Immature natural killer cell (primary cell): ENCODE measurements around the gene HSD17B14. TPM values are rescaled to one million over a fixed set of nuclear protein-coding genes. Genes with fewer than 3 reads are reported as not detected.
A peak's percentile ranks its signal among the peaks of the same experiment; 100 is the strongest.
"Not testable (repeated sequence)": the region's sequence is repeated elsewhere in the genome, so short reads cannot be mapped to it uniquely, and the experiment has no call there.

ENCODE experiments used
- DNase-seq, 3 donors: peaks; one replicate each; pipeline ENCODE4 v3.0.0; 2022; ENCODE audit warnings: mixed read lengths in 1 of 3
- H3K27ac Mint-ChIP-seq, 6 donors: one replicate each; pipeline ENCODE4 v1.8.0; 2020; ENCODE audit warnings: mixed read lengths in 6 of 6, mild to moderate bottlenecking in 5 of 6, inconsistent platforms in 4 of 6, moderate library complexity in 3 of 6
- H3K27me3 Mint-ChIP-seq, 3 donors: one replicate each; pipeline ENCODE4 v1.8.0; 2020 to 2021; ENCODE audit warnings: low read depth in 3 of 3, mild to moderate bottlenecking in 3 of 3, mixed read lengths in 3 of 3, moderate library complexity in 3 of 3, inconsistent platforms in 1 of 3
- H3K36me3 Mint-ChIP-seq, 3 donors: one replicate each; pipeline ENCODE4 v1.8.0; 2020; ENCODE audit warnings: mixed read lengths in 3 of 3, inconsistent platforms in 2 of 3, mild to moderate bottlenecking in 2 of 3
- H3K4me1 Mint-ChIP-seq, 2 donors: one replicate each; pipeline ENCODE4 v1.8.0; 2020; ENCODE audit warnings: inconsistent platforms in 2 of 2, mild to moderate bottlenecking in 2 of 2, mixed read lengths in 2 of 2, moderate library complexity in 1 of 2
- H3K4me3 Mint-ChIP-seq, 5 donors: one replicate each; pipeline ENCODE4 v1.8.0; 2020; ENCODE audit warnings: mild to moderate bottlenecking in 5 of 5, mixed read lengths in 5 of 5, inconsistent platforms in 3 of 5, moderate library complexity in 3 of 5
- H3K9me3 Mint-ChIP-seq, 6 donors: one replicate each; pipeline ENCODE4 v1.8.0; 2020; ENCODE audit warnings: mild to moderate bottlenecking in 6 of 6, mixed read lengths in 6 of 6, inconsistent platforms in 4 of 6, moderate library complexity in 3 of 6
- polyA plus RNA-seq, 3 donors: library from polyadenylated mRNA; unstranded; fragments of 300-500 nt; fragmentation: Illumina TruSeq; gene quantifications; one replicate each; pipeline ENCODE4 v1.2.3, GENCODE V29; 2021

The HSD17B14 gene
- polyA plus RNA-seq, 3 donors from 2014 or later, result not detected

GRCh38 chr19:48872884-48873475 is 36.7 kb upstream of the HSD17B14 start:
- Mint-ChIP-seq H3K4me3 (peak overlapping the region; percentile 99 to 100 (median 99)), H3K4me1 (peaks cover 40 to 44% of the 10 kb centered on the region in 2 donors), H3K27me3 (peaks cover 24 to 57% (median 46%) of the 10 kb centered on the region in 3 donors), H3K27ac (peak overlapping the region; percentile 99 to 100 (median 99)), H3K36me3 (peaks cover 18 to 23% (median 21%) of the 10 kb centered on the region in 3 donors), H3K9me3 (peaks cover 0 to 2% (median 0%) of the 10 kb centered on the region in 6 donors)
- peak; percentile 79 to 86 (median 86) for DNase-seq

- Mint-ChIP-seq H3K36me3 (peaks cover 18 to 19% (median 18%) of the 10 kb centered on the region in 3 donors), H3K4me3 (peak within 1 kb of the TSS; percentile 99 to 100 (median 99)), H3K4me1 (peaks cover 40 to 44% of the 10 kb centered on the region in 2 donors), H3K27me3 (peaks cover 24 to 52% (median 40%) of the 10 kb centered on the region in 3 donors), H3K9me3 (peaks cover 0 to 2% (median 0%) of the 10 kb centered on the region in 6 donors), H3K27ac (peak within 1 kb of the TSS; percentile 99 to 100 (median 99))
- DNase-seq, result peak; percentile 98 to 99 (median 98)
Observed at GRCh38 chr19:48872182-48872883, 36.0 kb upstream of the HSD17B14 start, which contains the start of gene PPP1R15A. Gene PPP1R15A (plus strand): TSS chr19:48872421. CDS start chr19:48873234, 813 bp downstream.

DNA sequence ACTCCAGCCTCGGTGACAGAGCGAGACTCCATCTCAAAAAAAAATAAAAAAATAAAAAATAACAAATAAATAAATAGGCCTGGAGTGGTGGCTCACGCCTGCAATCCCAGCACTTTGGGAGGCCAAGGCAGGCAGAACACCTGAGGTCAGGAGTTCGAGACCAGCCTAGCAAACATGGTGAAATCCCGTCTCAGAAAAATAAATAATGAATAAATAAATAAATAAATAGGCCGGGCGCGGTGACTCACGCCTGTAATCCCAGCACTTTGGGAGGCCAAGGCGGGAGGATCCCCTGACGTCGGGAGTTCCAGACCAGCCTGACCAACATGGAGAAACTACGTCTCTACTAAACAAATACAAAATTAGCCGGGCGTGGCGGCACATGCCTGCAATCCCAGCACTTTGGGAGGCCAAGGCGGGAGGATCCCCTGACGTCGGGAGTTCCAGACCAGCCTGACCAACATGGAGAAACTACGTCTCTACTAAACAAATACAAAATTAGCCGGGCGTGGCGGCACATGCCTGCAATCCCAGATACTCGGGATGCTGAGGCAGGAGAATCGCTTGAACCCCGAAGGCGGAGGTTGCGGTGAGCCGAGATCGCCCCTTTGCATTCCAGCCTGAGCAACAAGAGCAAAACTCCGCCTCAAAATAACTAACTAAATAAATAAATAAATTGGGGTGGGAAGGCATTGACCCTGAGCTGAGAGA is 35.3 kb upstream of the HSD17B14 start:
- not testable (repeated sequence) for H3K9me3 Mint-ChIP-seq, DNase-seq
- Mint-ChIP-seq H3K27me3 (peaks cover 28 to 51% (median 37%) of the 10 kb centered on the region in 3 donors), H3K36me3 (peaks cover 18 to 19% (median 18%) of the 10 kb centered on the region in 3 donors), H3K4me3 (peak overlapping the region; percentile 99 to 100 (median 99)), H3K4me1 (peaks cover 40 to 44% of the 10 kb centered on the region in 2 donors), H3K27ac (peak overlapping the region; percentile 99 to 100 (median 99))

- peak overlapping the region in 3 of 6 donors; percentile 26 to 46 (median 44) for H3K27ac Mint-ChIP-seq
- peaks cover 10 to 14% (median 11%) of the 10 kb centered on the region in 3 donors for H3K36me3 Mint-ChIP-seq
- H3K9me3 Mint-ChIP-seq, result peaks cover 0 to 2% (median 0%) of the 10 kb centered on the region in 6 donors
- no peak for DNase-seq
- peaks cover 27 to 32% of the 10 kb centered on the region in 2 donors for H3K4me1 Mint-ChIP-seq
- peaks cover 24 to 40% (median 31%) of the 10 kb centered on the region in 3 donors for H3K27me3 Mint-ChIP-seq
- H3K4me3 Mint-ChIP-seq, result peak overlapping the region in 1 of 5 donors; percentile 12
Observed at GRCh38 chr19:48870048-48870447, 33.8 kb upstream of the HSD17B14 start.

- DNase-seq, result no peak
- Mint-ChIP-seq H3K4me3 (no peak within 1 kb of the TSS), H3K27me3 (peaks cover 15 to 23% (median 17%) of the 10 kb centered on the region in 3 donors), H3K9me3 (no peaks in the 10 kb centered on the region), H3K36me3 (peaks cover 4% of the 10 kb centered on the region in 3 donors), H3K4me1 (peaks cover 11 to 15% of the 10 kb centered on the region in 2 donors), H3K27ac (peak within 1 kb of the TSS in 4 of 6 donors; percentile 7 to 69 (median 39))
Observed at GRCh38 chr19:48868114-48868886, 32.0 kb upstream of the HSD17B14 start, which contains the start of gene PLEKHA4. Gene PLEKHA4 (minus strand): TSS chr19:48868617. CDS start chr19:48867620, 997 bp downstream.

DNA sequence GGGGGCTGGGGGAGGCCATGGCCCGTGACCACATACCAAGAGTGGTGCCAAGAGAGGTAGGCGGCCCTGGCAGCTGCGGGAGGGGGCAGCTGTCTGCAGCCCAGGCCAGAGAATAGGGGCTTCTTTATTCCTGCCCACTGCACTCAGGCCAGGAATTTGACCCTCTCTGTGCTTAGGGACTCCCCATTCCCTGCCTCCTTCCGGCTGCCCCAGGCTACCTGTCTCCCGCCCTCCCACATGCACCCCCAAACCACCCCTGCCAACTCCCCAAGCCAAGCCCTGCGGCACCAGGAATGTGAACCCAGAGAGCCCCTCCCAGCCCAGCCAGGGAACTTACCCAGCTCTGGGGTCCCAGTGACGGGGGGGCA is 31.4 kb upstream of the HSD17B14 start:
- no peak overlapping the region for H3K4me3 Mint-ChIP-seq
- H3K4me1 Mint-ChIP-seq, result peaks cover 5 to 10% of the 10 kb centered on the region in 2 donors
- H3K27ac Mint-ChIP-seq, result peak overlapping the region in 1 of 6 donors; percentile 69
- no peaks in the 10 kb centered on the region for H3K9me3 Mint-ChIP-seq
- peaks cover 9 to 17% (median 15%) of the 10 kb centered on the region in 3 donors for H3K27me3 Mint-ChIP-seq
- H3K36me3 Mint-ChIP-seq, result peaks cover 0 to 4% (median 0%) of the 10 kb centered on the region in 3 donors
- DNase-seq, result no peak

- no peak overlapping the region for H3K4me3 Mint-ChIP-seq
- peaks cover 5 to 12% (median 10%) of the 10 kb centered on the region in 3 donors for H3K27me3 Mint-ChIP-seq
- H3K36me3 Mint-ChIP-seq, result peaks cover 0 to 4% (median 0%) of the 10 kb centered on the region in 3 donors
- peaks cover 2 to 5% of the 10 kb centered on the region in 2 donors for H3K4me1 Mint-ChIP-seq
- H3K9me3 Mint-ChIP-seq, result no peaks in the 10 kb centered on the region
- no peak overlapping the region for H3K27ac Mint-ChIP-seq
- DNase-seq, result no peak
Observed at GRCh38 chr19:48867123-48867745, 30.9 kb upstream of the HSD17B14 start.

- no peak overlapping the region for H3K27ac Mint-ChIP-seq
- no peak overlapping the region for H3K4me3 Mint-ChIP-seq
- DNase-seq, result no peak
- H3K9me3 Mint-ChIP-seq, result no peaks in the 10 kb centered on the region
- H3K27me3 Mint-ChIP-seq, result peaks cover 2 to 10% (median 7%) of the 10 kb centered on the region in 3 donors
- peaks cover 0 to 4% (median 0%) of the 10 kb centered on the region in 3 donors for H3K36me3 Mint-ChIP-seq
- no peaks in the 10 kb centered on the region for H3K4me1 Mint-ChIP-seq
Observed at GRCh38 chr19:48866692-48867091, 30.4 kb upstream of the HSD17B14 start.

- H3K4me3 Mint-ChIP-seq, result no peak overlapping the region
- no peaks in the 10 kb centered on the region for H3K36me3 Mint-ChIP-seq
- H3K27me3 Mint-ChIP-seq, result peaks cover 0 to 6% (median 2%) of the 10 kb centered on the region in 3 donors
- no peak overlapping the region for H3K27ac Mint-ChIP-seq
- no peaks in the 10 kb centered on the region for H3K9me3 Mint-ChIP-seq
- H3K4me1 Mint-ChIP-seq, result peaks cover 6 to 9% of the 10 kb centered on the region in 2 donors
- DNase-seq, result no peak
Observed at GRCh38 chr19:48862827-48863226, 26.5 kb upstream of the HSD17B14 start.

DNA sequence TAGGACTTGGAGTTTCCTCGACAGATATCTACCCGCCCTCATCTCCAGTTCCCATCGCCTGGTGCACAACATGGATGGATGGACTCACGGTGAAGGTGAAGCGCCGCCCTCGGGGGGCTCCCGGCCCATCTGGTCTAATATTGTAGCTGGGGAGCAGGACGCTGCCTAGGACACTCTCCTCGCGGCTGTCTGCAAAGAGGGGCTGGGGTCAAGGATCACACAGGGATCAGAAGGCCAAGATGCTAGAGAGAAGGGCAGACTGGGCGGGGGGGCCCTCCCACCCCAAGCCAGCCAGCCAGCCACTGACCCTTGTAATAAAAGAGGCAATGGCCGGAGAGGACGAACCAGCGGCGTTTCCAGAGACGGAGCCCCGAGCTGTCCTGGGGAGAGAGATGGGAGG is 25.0 kb upstream of the HSD17B14 start:
- no peaks in the 10 kb centered on the region for H3K36me3 Mint-ChIP-seq
- H3K4me3 Mint-ChIP-seq, result no peak overlapping the region
- DNase-seq, result no peak
- H3K27me3 Mint-ChIP-seq, result peaks cover 0 to 2% (median 2%) of the 10 kb centered on the region in 3 donors
- H3K9me3 Mint-ChIP-seq, result no peaks in the 10 kb centered on the region
- H3K27ac Mint-ChIP-seq, result no peak overlapping the region
- peaks cover 6 to 9% of the 10 kb centered on the region in 2 donors for H3K4me1 Mint-ChIP-seq

- H3K9me3 Mint-ChIP-seq, result no peaks in the 10 kb centered on the region
- peaks cover 6 to 9% of the 10 kb centered on the region in 2 donors for H3K4me1 Mint-ChIP-seq
- no peaks in the 10 kb centered on the region for H3K36me3 Mint-ChIP-seq
- peaks cover 0 to 2% (median 2%) of the 10 kb centered on the region in 3 donors for H3K27me3 Mint-ChIP-seq
- H3K4me3 Mint-ChIP-seq, result peak overlapping the region; percentile 6 to 100 (median 91)
- no peak overlapping the region for H3K27ac Mint-ChIP-seq
- peak in 2 of 3 donors; percentile 20 to 38 for DNase-seq
Observed at GRCh38 chr19:48859711-48860572, 23.7 kb upstream of the HSD17B14 start.
